A172 (cell line): ENCODE results near the gene TBXAS1. TPM values are rescaled to one million over a fixed set of nuclear protein-coding genes. Genes with fewer than 3 reads are reported as not detected.

Experiments
- DNase-seq: peaks from one replicate; pipeline ENCODE4 v3.0.0-alpha.2; 2015; ENCODE audit warnings: low spot score
- total RNA-seq: library from RNA; depleted of rRNA; stranded (reverse); fragments of >200 nt; shearing (Covaris generic); gene quantifications from 2 replicates; pipeline ENCODE4 v1.2.3, GENCODE V29; 2014

The TBXAS1 gene
- total RNA-seq, 1 experiment from 2014 or later, result 0.83 TPM

DNA sequence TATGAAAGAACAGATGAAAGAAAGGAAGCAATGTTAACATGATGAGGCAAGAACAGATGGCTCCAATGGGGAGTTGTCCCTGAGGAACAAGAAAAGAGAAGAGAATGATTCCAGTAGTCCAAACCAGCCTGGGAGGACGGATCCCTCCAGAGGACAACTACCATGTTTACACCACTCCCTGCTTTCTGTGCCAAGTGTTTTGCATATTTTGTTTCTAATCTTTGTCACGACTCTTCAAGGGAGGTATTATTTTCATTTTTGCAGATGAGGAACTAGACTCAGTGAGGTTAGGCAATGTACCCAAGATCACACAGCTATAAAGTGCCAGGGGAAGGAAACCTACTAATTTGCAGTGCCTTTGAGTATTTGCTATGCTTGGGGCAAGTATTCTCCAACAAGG lies 117.5 kb downstream of the TBXAS1 start:
- DNase-seq, result no peak

DNA sequence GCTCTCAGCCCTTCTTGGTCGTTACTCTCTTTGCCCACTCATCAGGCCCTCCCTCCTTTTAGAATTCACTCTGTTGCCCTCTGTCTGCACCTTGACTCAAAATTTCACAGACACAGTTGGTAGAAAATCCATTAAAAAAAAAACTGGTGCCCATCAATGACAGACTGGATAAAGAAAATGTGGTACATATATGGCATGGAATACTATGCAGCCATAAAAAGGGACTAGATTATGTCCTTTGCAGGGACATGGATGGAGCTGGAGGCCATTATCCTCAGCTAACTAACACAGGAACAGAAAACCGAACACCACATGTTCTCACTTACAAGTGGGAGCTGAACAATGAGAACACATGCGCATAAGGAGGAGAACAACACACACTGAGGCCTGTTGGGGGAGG lies 118.0 kb downstream of the TBXAS1 start:
- DNase-seq, result no peak

DNA sequence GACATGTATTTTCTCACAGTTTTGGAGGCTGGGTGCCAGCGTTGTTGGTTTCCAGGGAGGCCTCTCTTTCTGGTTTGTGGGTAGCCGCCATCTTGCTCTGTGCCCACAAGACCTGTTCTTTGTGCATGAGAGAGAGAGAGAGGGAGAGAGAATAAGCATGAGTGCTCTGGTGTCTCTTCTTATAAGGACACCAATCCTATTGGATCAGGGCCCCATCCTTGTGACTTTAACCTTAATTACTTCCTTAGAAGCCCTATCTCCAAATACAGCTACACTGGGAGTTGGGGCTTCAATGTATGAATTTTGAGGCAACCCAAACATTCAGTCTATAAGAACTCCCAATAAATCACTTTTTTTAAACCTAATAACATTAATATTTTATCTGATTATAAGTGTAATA lies 119.1 kb downstream of the TBXAS1 start:
- DNase-seq, result no peak

DNA sequence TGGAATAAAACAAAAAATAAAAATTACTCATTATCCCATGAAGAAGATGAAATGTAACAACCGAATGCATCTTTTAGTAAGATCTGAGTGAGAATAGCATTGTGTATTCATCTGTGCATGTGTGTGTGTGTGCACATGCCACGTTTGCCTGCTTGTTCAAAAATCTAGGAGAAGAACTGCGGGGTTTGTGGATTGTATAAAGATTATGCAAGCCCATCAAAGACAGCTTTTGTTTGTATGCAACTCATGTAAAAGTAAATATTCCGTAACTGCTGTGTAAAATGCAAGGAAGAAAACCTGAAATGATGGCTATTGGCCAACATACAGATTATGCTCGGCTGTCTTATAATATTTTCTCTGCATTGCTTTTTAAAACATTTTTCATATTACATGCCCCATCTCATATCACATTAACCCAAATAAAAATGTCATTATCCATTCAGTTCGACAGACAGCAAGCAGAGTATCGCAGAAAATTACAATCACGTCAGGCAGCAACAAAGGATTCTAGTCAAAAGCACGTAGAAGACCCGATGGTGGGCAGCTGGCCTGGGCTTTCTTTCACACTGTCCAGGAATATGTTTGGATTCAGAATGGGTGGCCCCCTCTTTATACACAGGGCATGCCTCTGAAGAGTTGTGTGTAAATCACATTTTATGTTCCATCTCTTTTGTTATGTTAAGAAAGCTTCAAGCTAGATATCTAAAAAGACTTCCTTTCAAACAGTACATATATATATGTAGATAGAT lies 119.7 kb downstream of the TBXAS1 start:
- DNase-seq, result no peak

DNA sequence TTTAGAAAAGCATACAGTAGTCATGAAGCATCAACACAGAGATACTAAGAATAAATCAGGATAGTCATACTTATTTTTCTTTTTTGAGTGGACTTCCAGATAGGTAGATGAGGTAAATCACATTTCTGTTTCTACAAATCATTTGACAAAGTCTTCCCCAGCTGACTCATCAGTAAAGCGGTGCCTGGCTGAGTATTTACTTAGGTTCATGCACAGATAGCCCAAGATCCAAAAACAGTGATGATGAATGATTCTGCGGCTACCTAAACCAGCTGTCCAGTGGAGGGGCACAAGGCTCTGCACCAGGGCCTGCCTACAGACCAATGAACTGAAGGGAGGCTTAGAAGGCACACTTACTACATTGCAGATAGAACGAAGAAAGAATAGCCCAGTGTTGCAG lies 120.6 kb downstream of the TBXAS1 start:
- DNase-seq, result no peak

DNA sequence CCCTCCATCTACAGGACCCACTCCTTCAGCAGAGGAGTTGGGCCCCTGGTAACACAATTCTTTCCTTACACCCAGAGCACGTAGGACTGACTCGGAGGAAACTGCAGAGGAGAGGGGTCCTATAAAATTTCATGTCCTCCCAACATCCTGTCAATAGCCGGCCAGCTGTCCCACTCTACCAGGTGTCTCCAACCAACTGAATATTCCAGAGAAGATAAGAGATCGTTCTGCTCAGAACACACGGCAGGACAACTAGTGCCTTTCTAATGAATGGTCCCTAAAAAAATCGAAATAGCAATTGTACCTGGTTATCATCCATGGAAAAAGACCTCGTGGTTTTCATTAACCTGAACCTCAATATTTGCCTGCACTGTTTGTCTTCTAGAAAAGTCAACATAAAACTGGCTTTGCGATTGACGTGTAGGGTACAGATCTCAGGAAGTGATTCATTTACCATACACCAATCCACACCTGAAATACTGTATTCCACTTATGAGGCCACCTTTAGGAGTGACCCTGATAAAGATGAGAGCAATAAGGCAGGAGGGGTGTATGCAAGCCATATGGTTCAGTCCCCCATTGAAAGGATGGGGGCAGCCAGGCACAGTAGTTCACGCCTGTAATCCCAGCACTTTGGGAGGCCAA lies 121.9 kb downstream of the TBXAS1 start:
- no peak for DNase-seq

DNA sequence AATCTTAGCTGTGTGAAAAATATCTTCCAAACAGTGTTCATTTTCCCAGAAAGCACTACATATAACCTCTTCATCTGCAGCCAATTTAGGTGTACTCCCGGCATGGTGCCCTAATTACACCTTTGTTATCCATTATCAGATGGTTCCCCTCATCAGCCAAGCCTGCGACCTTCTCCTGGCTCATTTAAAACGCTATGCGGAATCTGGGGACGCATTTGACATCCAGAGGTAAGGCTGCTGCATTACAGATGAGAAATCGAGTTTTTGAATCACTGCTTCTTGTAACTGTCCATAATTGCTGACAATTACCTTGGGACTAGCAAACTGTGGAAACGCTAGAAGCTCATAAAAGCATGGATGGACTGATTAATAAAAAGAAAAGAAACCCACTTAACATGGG lies 124.2 kb downstream of the TBXAS1 start:
- DNase-seq, result no peak

DNA sequence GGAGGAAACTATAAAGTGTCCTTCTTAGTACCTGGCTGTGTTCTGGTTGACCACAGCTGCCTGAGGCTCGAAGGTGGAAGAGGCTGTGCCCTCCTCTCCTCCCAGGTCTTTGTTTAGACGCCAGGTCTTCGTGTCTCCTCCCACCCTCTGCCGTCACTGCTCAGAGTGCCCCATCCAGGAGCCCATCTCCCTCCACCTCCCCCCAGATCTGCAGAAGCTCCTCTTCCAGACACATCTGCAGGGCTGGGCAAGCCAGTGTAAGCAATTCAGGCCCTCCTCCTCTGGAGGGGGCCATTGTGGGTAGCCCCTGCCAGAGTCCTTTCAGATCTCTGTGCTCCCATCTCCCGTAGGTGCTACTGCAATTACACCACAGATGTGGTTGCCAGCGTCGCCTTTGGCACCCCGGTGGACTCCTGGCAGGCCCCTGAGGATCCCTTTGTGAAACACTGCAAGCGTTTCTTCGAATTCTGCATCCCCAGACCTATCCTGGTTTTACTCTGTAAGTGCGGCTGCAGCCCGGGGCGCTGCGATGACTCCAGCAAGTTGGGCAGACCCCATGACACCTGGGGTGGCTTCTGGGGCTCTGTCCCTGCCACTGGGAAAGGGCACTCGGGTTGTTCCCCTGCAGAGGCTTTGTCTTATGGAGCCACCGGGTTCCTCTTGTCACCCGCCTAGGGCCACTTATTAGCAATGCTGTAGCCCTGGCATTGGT lies 126.2 kb downstream of the TBXAS1 start:
- no peak for DNase-seq

DNA sequence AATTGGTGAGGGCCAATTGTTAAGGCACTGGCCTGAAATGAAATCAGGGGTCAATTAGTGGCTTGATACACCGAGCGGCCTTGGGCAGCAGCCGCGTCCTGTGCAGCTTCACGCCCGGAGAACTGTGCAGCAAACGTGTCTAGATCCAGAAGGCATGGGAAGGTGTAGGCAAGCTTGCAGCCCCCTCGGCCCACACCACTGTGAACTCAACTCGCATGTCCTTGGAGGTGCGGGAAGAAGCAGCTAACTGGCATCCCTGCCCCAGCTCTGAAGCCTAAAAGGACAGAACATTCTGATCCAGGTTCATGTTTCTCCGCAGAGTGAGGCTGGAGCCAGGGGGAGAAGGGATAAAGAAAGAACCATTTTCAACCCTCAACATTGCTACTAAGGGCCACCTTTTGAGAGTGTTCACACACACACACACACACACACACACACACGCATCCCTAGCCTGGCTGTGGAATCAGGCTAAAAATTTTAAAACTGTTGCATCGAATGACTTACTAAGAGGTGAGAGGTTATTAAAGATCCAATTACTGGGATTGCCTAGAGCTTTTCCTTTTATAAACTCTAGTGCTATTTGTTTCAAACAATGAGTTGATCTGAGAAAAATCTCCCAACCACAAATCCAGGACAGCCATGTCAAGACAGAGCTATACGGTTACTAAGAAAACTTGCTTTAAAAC lies 129.7 kb downstream of the TBXAS1 start:
- no peak for DNase-seq

DNA sequence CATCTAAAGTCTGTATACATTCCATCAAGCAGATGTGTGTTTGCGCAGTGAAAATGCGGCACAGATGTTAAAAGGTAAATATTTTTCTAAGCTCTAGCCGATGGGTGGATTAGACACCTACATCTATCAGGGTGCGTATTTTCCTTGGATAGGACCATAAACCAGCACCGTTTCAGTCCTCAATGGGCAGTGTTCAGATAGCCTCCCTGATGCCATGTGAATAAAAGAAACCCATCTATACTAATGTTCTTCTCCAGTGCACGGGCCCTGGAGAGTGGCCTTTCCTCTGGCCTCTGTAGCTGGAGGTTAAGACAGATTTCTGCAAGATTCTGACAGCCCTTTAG lies 130.2 kb downstream of the TBXAS1 start:
- no peak for DNase-seq

DNA sequence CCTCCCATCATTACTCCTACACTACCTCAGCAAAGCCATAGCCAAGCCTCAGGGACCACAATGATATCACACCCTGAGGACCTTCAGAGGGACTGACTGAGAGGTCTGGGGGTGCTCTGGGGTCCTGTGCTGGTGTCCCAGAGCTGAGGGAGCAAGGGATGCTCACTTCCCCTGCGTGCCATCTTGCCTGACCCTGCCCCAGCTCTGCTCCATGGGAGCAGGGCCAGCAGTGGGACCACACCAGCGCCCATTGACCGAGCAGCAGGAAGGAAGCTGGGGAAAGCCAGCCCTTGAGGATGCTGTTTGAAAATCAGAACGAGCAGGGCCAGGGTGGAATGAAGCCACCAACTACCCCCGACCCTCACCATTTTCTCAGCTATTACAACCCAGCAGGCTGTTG lies 130.7 kb downstream of the TBXAS1 start:
- no peak for DNase-seq

DNA sequence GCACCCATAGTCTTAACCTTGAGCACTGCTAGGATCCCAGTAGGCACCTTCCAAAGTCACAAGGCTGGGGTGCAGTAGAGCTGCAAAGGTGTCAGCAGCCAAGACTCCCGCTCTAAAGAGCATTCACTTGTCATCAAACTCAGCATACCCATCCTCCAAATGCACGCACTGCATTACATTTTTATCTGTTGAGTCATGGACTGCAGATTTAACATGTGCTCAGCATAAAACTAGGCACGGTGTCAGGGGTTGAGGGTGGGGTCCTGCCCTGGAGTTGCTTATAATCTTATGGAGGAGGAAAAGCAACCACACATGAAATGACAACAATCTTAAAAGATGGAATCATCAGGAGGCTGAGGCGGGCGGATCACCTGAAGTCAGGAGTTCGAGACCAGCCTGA lies 131.1 kb downstream of the TBXAS1 start:
- peak; percentile 13 for DNase-seq

DNA sequence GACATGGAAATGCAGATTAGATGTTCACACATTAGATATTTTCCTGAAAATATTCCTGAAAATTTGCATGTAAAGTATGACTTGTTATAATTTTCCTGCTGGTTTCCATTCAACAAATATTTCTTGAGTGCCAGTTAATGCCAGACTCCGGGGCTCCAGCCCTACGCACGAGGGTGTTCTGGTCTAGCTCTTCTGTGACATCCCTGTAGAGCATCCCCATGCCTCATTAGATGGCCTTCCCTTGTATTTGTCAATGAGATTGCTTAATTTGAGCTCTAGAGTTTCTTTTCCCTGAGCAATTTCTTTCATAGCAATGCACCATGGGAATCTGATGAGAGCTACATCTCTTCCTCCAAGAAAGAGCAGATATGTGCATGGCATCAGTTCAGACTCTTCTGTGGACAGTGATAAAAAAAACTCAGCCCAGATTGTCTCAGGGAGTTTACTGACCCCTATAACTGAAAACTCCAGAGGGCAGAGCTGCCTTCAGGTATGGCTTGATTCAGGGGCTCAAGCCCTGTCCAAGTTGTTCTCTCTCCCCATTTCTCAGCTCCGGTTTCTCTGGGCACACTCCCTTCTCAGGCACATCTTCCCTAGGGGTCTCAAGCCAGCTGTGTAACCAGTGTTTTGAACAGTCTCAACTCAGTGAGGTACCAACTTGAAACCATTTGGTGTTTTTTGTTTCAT lies 137.0 kb downstream of the TBXAS1 start:
- DNase-seq, result no peak

DNA sequence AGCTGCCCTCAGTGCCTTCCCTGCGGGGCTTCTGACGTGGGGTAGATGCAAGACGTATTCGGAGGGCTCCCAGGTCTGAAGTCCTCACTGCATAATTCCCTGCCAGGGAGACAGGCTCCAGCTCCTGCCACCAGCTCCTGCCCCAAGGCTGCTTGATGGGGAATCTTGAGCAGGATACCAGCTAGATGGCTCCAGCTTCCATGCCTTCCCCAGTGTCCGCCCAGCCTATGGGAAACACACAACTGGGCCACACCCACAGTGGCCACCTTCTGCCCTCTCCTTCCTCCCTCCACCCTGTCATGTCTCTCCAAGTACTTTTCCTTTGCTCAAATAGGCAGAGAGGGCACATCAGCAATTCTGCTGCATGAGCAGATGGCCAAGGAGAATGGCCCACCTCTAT lies 137.9 kb downstream of the TBXAS1 start:
- DNase-seq, result no peak

DNA sequence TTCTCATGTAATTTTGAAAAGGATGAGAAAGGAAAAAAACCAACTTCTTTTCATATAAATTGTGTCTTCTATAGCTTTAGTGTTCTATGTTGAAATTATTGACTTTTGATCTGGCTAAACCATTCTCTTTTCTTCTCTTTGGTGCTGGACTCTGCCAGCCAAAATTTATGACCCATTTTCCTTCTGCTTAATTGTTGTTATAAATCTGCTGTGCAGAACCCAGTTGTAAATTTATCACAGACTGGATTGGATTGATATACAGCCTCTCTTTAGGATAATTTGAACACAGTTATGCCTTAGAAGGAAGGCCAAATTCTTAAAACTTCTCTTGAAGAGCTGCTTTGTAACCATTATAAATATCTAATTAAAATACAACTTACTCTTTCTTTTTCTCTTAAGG lies 139.9 kb downstream of the TBXAS1 start:
- DNase-seq, result no peak

DNA sequence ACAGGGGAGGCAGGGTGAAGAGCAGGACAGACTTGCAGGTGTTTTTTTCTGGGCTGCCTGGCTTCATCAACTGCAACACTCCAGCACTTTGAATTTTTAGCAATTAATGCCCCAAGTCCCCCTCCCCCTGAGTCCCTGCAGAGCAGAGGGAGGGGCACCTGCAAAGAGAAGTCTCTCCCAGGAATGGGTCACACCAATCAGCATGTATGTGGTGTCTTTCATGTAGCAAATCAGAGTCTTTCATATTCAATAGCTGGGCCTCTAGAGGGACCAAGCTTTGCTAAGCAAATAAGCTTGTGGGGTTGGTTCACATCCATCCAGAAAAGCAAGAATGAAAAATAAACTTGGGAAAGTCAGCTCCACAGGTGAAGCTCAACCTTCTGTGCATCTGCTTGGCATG lies 143.0 kb downstream of the TBXAS1 start:
- DNase-seq, result no peak

DNA sequence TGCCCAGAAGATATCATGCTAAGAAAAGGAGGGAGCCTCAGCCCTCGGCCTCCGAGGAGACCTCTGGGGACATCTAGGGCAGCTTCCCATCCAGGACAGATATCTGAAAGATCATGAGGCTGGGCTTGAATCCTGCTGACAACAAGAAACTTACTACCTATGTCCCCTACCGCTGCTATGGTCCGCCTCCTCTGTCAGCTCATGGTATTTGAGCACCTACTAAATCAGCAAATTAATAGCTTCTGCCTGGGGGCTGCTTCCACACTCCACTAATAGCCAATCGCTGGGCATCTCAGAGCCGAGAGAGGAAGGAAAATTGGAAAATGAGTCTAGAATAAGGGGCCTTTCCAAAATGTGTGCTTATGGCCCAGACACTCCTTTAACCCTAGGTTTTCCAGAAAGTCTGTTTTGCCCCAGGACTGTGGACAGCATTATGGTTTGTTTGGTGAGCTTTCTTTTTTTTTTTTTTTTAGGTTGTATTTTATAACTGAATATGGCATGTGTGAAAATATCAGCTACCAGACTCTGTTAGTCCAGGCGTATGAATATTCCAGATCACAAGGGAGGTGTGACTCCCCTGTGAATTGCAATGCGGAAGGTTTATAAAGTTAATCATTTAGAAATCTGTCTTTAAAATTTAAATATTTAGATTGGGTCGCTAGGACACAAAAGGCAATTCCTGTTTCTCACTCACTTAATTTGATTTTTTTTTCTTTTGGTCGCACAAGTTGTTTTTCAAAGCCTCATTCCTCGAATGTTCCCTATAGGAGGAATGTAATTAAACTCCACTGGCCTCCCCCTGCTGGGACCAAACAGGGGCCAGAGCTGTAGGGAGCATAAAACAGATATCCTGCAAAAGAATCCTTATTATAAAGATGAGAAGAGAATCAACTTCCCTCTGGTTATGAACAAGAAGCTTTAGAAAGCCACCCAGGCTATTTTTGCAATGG lies 144.3 kb downstream of the TBXAS1 start:
- no peak for DNase-seq

DNA sequence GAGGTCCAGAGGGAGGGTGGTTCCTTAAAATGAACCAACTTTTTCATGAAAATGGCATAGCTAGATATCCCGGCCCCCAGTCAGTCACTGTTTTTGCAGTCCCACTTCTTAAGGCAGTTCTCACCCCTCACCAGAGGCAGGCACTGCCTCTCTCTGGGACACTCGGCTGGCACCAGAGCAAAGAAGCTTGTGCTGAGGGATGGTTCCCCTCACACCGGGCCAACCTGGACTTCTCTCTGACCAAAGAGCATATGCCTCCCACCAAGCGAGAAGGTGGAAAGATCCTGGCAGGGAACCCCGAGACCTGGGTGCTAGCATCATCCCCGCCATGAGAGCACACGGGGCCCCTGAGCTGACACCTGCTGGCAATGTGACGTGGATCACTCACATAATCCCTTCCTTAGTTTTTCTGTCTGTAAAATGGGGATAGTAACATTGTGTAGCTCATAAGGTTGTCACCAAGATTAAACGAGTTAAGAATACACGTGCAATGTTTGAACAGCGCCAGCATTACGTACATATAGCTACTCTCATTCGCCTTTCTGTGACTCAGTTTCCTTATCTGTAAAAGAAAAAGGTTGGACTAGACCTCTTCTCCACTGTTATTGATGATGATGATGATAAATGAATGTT lies 145.2 kb downstream of the TBXAS1 start:
- DNase-seq, result no peak

DNA sequence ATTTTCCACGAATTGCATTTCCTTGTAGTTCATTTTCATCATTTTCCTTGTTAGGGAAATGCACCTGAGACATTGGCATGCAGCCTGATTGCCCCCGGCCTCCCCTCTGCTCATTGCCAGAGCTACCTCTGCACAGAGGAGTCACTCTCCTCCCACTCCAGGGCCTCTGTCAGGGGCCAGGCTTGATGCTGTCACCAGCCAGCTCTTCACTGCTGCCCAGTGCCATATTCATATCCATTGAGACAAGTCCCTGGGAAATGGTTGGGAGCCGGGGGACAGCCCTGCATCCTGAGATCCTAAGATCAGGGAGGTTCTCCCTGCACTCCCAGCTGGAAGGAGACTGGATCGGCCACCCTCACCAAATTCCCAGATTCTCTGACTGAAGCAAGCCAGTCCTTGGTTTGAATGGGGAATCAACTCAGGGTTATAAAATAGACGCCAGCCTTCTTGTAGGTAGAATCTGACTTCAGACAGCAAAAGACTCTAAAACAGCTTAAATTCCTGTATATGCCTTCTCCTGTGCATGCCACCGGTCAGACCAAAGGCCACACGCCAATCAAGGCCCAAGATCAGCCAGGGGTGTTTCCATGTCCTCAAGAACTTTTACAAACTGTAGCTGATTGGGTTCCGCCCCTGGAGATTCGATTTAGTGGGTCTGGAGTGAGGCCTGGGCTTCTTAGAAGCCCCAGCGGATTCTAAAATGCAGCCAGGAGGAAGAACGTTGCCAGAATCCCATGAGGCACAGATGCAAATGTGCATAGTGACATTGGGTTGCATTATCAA lies 147.2 kb downstream of the TBXAS1 start:
- DNase-seq, result no peak
